ENCODE data around the gene TCAP. TPM values are rescaled to one million over a fixed set of nuclear protein-coding genes. Genes with fewer than 3 reads are reported as not detected.
A peak's percentile ranks its signal among the peaks of the same experiment; 100 is the strongest.

Gene TCAP
- total and polyA plus RNA-seq, 10 of the 15 experiments (the other 5 are each of a cell fraction or from before 2014, with no cell fraction given) = 0.17 to 1.0 (median 0.36) TPM; not detected in 3

DNA sequence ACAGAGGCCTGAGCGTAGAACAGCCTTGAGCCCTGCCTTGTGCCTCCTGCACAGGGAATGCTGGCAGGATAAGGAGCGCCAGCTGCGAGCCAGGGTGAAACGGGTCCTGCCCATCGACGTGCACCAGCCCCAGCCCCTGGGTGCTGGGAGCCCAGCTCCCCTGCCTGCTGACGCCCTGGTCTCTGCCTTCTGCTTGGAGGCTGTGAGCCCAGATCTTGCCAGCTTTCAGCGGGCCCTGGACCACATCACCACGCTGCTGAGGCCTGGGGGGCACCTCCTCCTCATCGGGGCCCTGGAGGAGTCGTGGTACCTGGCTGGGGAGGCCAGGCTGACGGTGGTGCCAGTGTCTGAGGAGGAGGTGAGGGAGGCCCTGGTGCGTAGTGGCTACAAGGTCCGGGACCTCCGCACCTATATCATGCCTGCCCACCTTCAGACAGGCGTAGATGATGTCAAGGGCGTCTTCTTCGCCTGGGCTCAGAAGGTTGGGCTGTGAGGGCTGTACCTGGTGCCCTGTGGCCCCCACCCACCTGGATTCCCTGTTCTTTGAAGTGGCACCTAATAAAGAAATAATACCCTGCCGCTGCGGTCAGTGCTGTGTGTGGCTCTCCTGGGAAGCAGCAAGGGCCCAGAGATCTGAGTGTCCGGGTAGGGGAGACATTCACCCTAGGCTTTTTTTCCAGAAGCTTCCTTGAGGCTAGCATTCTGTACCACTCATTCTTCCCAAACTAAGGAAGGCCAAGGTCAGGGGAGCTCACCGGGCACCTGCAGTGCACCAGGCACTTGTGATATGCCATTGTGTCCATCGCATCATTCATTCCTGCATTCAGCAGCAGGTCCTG is 5.0 kb downstream of the TCAP start:
- Histone ChIP-seq H3K27ac (ENCODE audit: control insufficient read depth, insufficient read depth) (no peak overlapping the region), H3K4me2 (ENCODE audit: control insufficient read depth, insufficient read depth) (no peak overlapping the region), H2AFZ (ENCODE audit: control insufficient read depth, low read depth, low read length) (no peak overlapping the region), H3K4me3 (no peak overlapping the region), H3K9ac (ENCODE audit: control insufficient read depth, insufficient read depth, low read length) (no peak overlapping the region), H3K9me3 (replicated peaks; ENCODE audit: control insufficient read depth, insufficient read depth, low read length) (no peaks in the 10 kb centered on the region), H3K36me3 (ENCODE audit: control insufficient read depth in 2 of 2, insufficient read depth in 2 of 2, low read length in 1 of 2) (no peaks in the 10 kb centered on the region; a peak in 1 of 4 replicates), H4K20me1 (ENCODE audit: control insufficient read depth, insufficient read depth) (no peaks in the 10 kb centered on the region; the same call in 1 of the 2 replicates), H3K27me3 (replicated peaks in 1 of 2; ENCODE audit: control insufficient read depth in 2 of 2, insufficient read depth in 2 of 2, low read length in 1 of 2) (peaks cover 4 to 6% of the 10 kb centered on the region in 2 experiments; a peak in 3 of 4 replicates), H3K79me2 (ENCODE audit: control insufficient read depth, insufficient read depth, low read length) (no peaks in the 10 kb centered on the region), H3K4me1 (ENCODE audit: control insufficient read depth, insufficient read depth, low read length) (no peaks in the 10 kb centered on the region)
- SMC1A ChIA-PET (ENCODE audit: uncharacterized antibody, unreplicated experiment) = interaction anchor here (1.0 to 2.6 kb wide), 7 partner anchors 15 to 203 kb away, joined by 3 to 10 read pairs (median 3); partner anchors contain the start of gene STARD3
- RAD21 ChIA-PET (ENCODE audit: unreplicated experiment) = interaction anchor here (1.0 to 1.8 kb wide), 4 partner anchors 15 to 48 kb away, joined by 3 to 14 read pairs (median 5); no protein-coding TSS in a partner anchor
- BruUV-seq (replicated peaks) = no TSS peak
- in situ Hi-C loops (cut with MboI) = no loop called here
- ATAC-seq (no peak), FAIRE-seq (no peak), DNase-seq (ENCODE audit: low read depth, low spot score) (no peak)
- TF ChIP-seq, protein P1, sequence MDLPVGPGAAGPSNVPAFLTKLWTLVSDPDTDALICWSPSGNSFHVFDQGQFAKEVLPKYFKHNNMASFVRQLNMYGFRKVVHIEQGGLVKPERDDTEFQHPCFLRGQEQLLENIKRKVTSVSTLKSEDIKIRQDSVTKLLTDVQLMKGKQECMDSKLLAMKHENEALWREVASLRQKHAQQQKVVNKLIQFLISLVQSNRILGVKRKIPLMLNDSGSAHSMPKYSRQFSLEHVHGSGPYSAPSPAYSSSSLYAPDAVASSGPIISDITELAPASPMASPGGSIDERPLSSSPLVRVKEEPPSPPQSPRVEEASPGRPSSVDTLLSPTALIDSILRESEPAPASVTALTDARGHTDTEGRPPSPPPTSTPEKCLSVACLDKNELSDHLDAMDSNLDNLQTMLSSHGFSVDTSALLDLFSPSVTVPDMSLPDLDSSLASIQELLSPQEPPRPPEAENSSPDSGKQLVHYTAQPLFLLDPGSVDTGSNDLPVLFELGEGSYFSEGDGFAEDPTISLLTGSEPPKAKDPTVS (IDR thresholded peaks at IDR 0.05; ENCODE audit: low read depth, low read length) = no peak
- 0 out of 2 replicates have a peak, but pooled peaks have one; percentile 17 for TF ChIP-seq POLR2A (IDR thresholded peaks at IDR 0.05; ENCODE audit: low read depth, low read length)
- TF ChIP-seq, protein P2, sequence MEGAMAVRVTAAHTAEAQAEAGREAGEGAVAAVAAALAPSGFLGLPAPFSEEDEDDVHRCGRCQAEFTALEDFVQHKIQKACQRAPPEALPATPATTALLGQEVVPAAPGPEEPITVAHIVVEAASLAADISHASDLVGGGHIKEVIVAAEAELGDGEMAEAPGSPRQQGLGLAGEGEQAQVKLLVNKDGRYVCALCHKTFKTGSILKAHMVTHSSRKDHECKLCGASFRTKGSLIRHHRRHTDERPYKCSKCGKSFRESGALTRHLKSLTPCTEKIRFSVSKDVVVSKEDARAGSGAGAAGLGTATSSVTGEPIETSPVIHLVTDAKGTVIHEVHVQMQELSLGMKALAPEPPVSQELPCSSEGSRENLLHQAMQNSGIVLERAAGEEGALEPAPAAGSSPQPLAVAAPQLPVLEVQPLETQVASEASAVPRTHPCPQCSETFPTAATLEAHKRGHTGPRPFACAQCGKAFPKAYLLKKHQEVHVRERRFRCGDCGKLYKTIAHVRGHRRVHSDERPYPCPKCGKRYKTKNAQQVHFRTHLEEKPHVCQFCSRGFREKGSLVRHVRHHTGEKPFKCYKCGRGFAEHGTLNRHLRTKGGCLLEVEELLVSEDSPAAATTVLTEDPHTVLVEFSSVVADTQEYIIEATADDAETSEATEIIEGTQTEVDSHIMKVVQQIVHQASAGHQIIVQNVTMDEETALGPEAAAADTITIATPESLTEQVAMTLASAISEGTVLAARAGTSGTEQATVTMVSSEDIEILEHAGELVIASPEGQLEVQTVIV (IDR thresholded peaks at IDR 0.05; ENCODE audit: borderline replicate concordance, partially characterized antibody) = no peak
- CTCF ChIA-PET = interaction anchor here (0.7 to 9.1 kb wide), 12 partner anchors 10 to 310 kb away, joined by 3 to 114 read pairs (median 6); partner anchors contain the start of genes MIEN1 and PSMD3
- POLR2A ChIA-PET = interaction anchor here (1.3 kb wide), 1 partner anchor 10 kb away, joined by 3 read pairs; no protein-coding TSS in a partner anchor
- 60% methylated on average over 23 of the region's 23 CpGs for WGBS (ENCODE audit: insufficient coverage, insufficient replicate concordance, low lambda C conversion rate, missing lambda C conversion rate)
- intact Hi-C loops (cut with micrococcal nuclease; ENCODE audit: unreplicated experiment) = no loop called here
